Choroid plexus epithelial cell (primary cell): ENCODE results near the gene CCDC186.

Experiments
- DNase-seq: peaks from one replicate; pipeline ENCODE4 v3.0.0-alpha.2; 2010; ENCODE audit warnings: low read depth
- H3K4me3 ChIP-seq: 2 replicates; pipeline ENCODE4 v1.5.1; 2011; ENCODE audit warnings: low read depth, mild to moderate bottlenecking, control low read depth, low read length, moderate library complexity
- CTCF ChIP-seq: conservative IDR thresholded peaks from 2 replicates; pipeline ENCODE4 v1.5.1; 2011; ENCODE audit warnings: low read depth, mild to moderate bottlenecking, control low read depth, inconsistent platforms, low read length, moderate library complexity

CCDC186 gene

GRCh38 chr10:114078346-114078745 lies 95.7 kb downstream of the CCDC186 start:
- no peak overlapping the region for H3K4me3 ChIP-seq
- no peak for DNase-seq
- no peak for TF ChIP-seq CTCF

GRCh38 chr10:114077815-114078219 lies 96.2 kb downstream of the CCDC186 start:
- no peak overlapping the region for H3K4me3 ChIP-seq
- DNase-seq, result no peak
- TF ChIP-seq CTCF, result no peak

GRCh38 chr10:114077347-114077746 lies 96.7 kb downstream of the CCDC186 start:
- DNase-seq, result no peak
- no peak overlapping the region for H3K4me3 ChIP-seq

GRCh38 chr10:114075093-114075492 lies 98.9 kb downstream of the CCDC186 start:
- H3K4me3 ChIP-seq, result no peak overlapping the region
- DNase-seq, result no peak
- TF ChIP-seq CTCF, result no peak

More at GRCh38 chr10:114077347-114077746, 96.7 kb downstream of the CCDC186 start:
- no peak for TF ChIP-seq CTCF

GRCh38 chr10:114073395-114074186 lies 100.4 kb downstream of the CCDC186 start:
- no peak for TF ChIP-seq CTCF
- DNase-seq, result no peak
- H3K4me3 ChIP-seq, result no peak overlapping the region

GRCh38 chr10:114071178-114071577 lies 102.8 kb downstream of the CCDC186 start:
- no peak for TF ChIP-seq CTCF
- DNase-seq, result no peak
- H3K4me3 ChIP-seq, result no peak overlapping the region
